ENCODE measurements around the gene IRF7.

The IRF7 gene

GRCh38 chr11:643366-643765 lies 27.6 kb upstream of the IRF7 start:
- H3K9me3 Mint-ChIP-seq, result no peaks in the 10 kb centered on the region
- H3K4me3 Mint-ChIP-seq, result no peak overlapping the region
- peaks cover 23% of the 10 kb centered on the region for H3K27me3 Mint-ChIP-seq (ENCODE audit: low read depth)
- peaks cover 10% of the 10 kb centered on the region for H3K36me3 Mint-ChIP-seq (ENCODE audit: low read depth)
- TF ChIP-seq, protein P1, sequence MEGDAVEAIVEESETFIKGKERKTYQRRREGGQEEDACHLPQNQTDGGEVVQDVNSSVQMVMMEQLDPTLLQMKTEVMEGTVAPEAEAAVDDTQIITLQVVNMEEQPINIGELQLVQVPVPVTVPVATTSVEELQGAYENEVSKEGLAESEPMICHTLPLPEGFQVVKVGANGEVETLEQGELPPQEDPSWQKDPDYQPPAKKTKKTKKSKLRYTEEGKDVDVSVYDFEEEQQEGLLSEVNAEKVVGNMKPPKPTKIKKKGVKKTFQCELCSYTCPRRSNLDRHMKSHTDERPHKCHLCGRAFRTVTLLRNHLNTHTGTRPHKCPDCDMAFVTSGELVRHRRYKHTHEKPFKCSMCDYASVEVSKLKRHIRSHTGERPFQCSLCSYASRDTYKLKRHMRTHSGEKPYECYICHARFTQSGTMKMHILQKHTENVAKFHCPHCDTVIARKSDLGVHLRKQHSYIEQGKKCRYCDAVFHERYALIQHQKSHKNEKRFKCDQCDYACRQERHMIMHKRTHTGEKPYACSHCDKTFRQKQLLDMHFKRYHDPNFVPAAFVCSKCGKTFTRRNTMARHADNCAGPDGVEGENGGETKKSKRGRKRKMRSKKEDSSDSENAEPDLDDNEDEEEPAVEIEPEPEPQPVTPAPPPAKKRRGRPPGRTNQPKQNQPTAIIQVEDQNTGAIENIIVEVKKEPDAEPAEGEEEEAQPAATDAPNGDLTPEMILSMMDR (IDR thresholded peaks at IDR 0.05; ENCODE audit: unreplicated experiment in 3 of 3), result no peak
- H3K4me1 Mint-ChIP-seq, result peaks cover 7% of the 10 kb centered on the region
- H3K27ac Mint-ChIP-seq, result no peak overlapping the region

GRCh38 chr11:641806-642370 lies 26.1 kb upstream of the IRF7 start:
- Mint-ChIP-seq H3K27ac (no peak overlapping the region), H3K36me3 (ENCODE audit: low read depth) (peaks cover 7% of the 10 kb centered on the region), H3K9me3 (no peaks in the 10 kb centered on the region), H3K4me3 (no peak overlapping the region), H3K27me3 (ENCODE audit: low read depth) (peaks cover 38% of the 10 kb centered on the region), H3K4me1 (peaks cover 12% of the 10 kb centered on the region)
- TF ChIP-seq, protein P1 (IDR thresholded peaks at IDR 0.05; ENCODE audit: unreplicated experiment in 3 of 3), result no peak

- peaks cover under 1% of the 10 kb centered on the region for H3K36me3 Mint-ChIP-seq (ENCODE audit: low read depth)
- no peak overlapping the region for H3K27ac Mint-ChIP-seq
- H3K27me3 Mint-ChIP-seq (ENCODE audit: low read depth), result peaks cover 55% of the 10 kb centered on the region
- TF ChIP-seq, protein P1 (IDR thresholded peaks at IDR 0.05; ENCODE audit: unreplicated experiment in 3 of 3), result no peak
- peaks cover 12% of the 10 kb centered on the region for H3K4me1 Mint-ChIP-seq
- H3K9me3 Mint-ChIP-seq, result no peaks in the 10 kb centered on the region
- H3K4me3 Mint-ChIP-seq, result peak overlapping the region; percentile 34 to 43 (median 35)
These were observed 24.4 kb upstream of the IRF7 start for GRCh38 chr11:640021-640706.

DNA sequence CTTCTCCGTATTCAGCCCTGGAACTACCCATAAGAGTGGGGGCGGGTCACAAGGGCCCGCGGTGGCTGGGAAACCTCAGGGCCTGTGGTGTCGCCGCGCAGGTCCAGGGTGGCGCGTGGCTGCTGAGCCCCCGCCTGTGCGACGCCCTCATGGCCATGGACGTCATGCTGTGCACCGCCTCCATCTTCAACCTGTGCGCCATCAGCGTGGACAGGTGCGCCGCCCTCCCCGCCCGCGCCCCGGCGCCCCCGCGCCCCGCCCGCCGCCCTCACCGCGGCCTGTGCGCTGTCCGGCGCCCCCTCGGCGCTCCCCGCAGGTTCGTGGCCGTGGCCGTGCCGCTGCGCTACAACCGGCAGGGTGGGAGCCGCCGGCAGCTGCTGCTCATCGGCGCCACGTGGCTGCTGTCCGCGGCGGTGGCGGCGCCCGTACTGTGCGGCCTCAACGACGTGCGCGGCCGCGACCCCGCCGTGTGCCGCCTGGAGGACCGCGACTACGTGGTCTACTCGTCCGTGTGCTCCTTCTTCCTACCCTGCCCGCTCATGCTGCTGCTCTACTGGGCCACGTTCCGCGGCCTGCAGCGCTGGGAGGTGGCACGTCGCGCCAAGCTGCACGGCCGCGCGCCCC lies 23.7 kb upstream of the IRF7 start:
- peaks cover 12% of the 10 kb centered on the region for H3K4me1 Mint-ChIP-seq
- peaks cover 62% of the 10 kb centered on the region for H3K27me3 Mint-ChIP-seq (ENCODE audit: low read depth)
- no peaks in the 10 kb centered on the region for H3K9me3 Mint-ChIP-seq
- H3K4me3 Mint-ChIP-seq, result peak overlapping the region in 2 of 3 experiments; percentile 70 to 71
- TF ChIP-seq, protein P1 (IDR thresholded peaks at IDR 0.05; ENCODE audit: unreplicated experiment in 3 of 3), result no peak
- no peaks in the 10 kb centered on the region for H3K36me3 Mint-ChIP-seq (ENCODE audit: low read depth)
- H3K27ac Mint-ChIP-seq, result peak overlapping the region in 1 of 3 experiments; percentile 87

GRCh38 chr11:638631-639331 lies 23.0 kb upstream of the IRF7 start:
- Mint-ChIP-seq H3K9me3 (no peaks in the 10 kb centered on the region), H3K27me3 (ENCODE audit: low read depth) (peaks cover 67% of the 10 kb centered on the region), H3K4me1 (peaks cover 12% of the 10 kb centered on the region), H3K4me3 (peak overlapping the region; percentile 66 to 71 (median 70)), H3K36me3 (ENCODE audit: low read depth) (no peaks in the 10 kb centered on the region), H3K27ac (peak overlapping the region; percentile 27 to 87 (median 60))
- TF ChIP-seq, protein P1 (IDR thresholded peaks at IDR 0.05; ENCODE audit: unreplicated experiment in 3 of 3), result no peak
